H1 (cell line): ENCODE data around the gene FAM131C. TPM values are rescaled to one million over a fixed set of nuclear protein-coding genes. Genes with fewer than 3 reads are reported as not detected.
"Not testable (repeated sequence)": the region's sequence is repeated elsewhere in the genome, so short reads cannot be mapped to it uniquely, and the experiment has no call there.

Source experiments
- CTCF ChIA-PET: fragments of 300-600 bp; sonication (Branson Sonifier 250); formaldehyde crosslinking; loops from one replicate; lab custom pipeline; 2021; ENCODE audit not compliant: partially characterized antibody; lab: Charles Lee
- POLR2A ChIA-PET: fragments of 300-600 bp; sonication (Branson Sonifier 250); formaldehyde crosslinking; loops from one replicate; lab custom pipeline; 2021; ENCODE audit warnings: inconsistent platforms; ENCODE audit not compliant: partially characterized antibody; lab: Charles Lee
- DNase-seq, 2 experiments: peaks; one replicate each; pipeline versions ENCODE4 v3.0.0 to v3.0.0-alpha.2; 2010 to 2022; ENCODE audit warnings: low spot score in 2 of 2, low read depth in 1 of 2, mixed read lengths in 1 of 2
- FAIRE-seq: peaks from 2 replicates; lab custom pipeline; 2011; peaks lifted over from hg19 to GRCh38; lab: Jason Lieb, UNC
- H2AFZ ChIP-seq: 2 replicates; pipeline ENCODE4 v1.8.1; 2012; ENCODE audit warnings: low read length, inconsistent platforms
- H2AK5ac ChIP-seq: 2 replicates; pipeline ENCODE4 v1.6.1; 2013; ENCODE audit warnings: low read depth, low read length
- H2BK120ac ChIP-seq: replicated peaks from 2 replicates; pipeline ENCODE3; 2013; ENCODE audit warnings: low read depth, low read length, inconsistent platforms
- H2BK12ac ChIP-seq: 2 replicates; pipeline ENCODE4 v1.6.1; 2013; ENCODE audit warnings: low read depth, low read length
- H2BK15ac ChIP-seq: 2 replicates; pipeline ENCODE4 v1.6.1; 2013; ENCODE audit warnings: low read length
- H2BK20ac ChIP-seq: 2 replicates; pipeline ENCODE4 v1.6.1; 2013; ENCODE audit warnings: low read length
- H2BK5ac ChIP-seq: 2 replicates; pipeline ENCODE4 v1.6.1; 2013; ENCODE audit warnings: low read depth, low read length
- H3K14ac ChIP-seq: 2 replicates; pipeline ENCODE4 v1.6.1; 2013; ENCODE audit warnings: inconsistent platforms; ENCODE audit not compliant: insufficient read length
- H3K18ac ChIP-seq: 2 replicates; pipeline ENCODE4 v1.6.1; 2013; ENCODE audit warnings: low read length; ENCODE audit errors: extremely low read depth
- H3K23ac ChIP-seq: 2 replicates; pipeline ENCODE4 v1.6.1; 2013; ENCODE audit warnings: inconsistent platforms; ENCODE audit not compliant: insufficient read length
- H3K23me2 ChIP-seq: 2 replicates; pipeline ENCODE4 v1.6.1; 2013; ENCODE audit warnings: low read depth, low read length
- H3K27ac ChIP-seq: 2 replicates; pipeline ENCODE4 v1.6.1; 2011; ENCODE audit warnings: low read depth, low read length, inconsistent platforms
- H3K27me3 ChIP-seq, 4 experiments: replicated peaks in 1 of 4; 1 replicate in 1 of 4; 2 replicates in 3 of 4; pipeline versions ENCODE4 v1.6.1 to v1.8.1; 2011 to 2013; ENCODE audit warnings: low read length in 3 of 4, mild to moderate bottlenecking in 3 of 4, inconsistent platforms in 2 of 4, mixed read lengths in 2 of 4, moderate library complexity in 1 of 4; ENCODE audit not compliant: control insufficient read depth in 3 of 4, insufficient read depth in 3 of 4; ENCODE audit errors: extremely low read depth in 1 of 4
- H3K36me3 ChIP-seq, 4 experiments: 2 replicates each; pipeline versions ENCODE4 v1.6.1 to v1.8.1; 2011 to 2013; ENCODE audit warnings: mild to moderate bottlenecking in 4 of 4, low read length in 3 of 4, moderate library complexity in 2 of 4, control low read depth in 1 of 4, inconsistent platforms in 1 of 4; ENCODE audit not compliant: insufficient read depth in 4 of 4, control insufficient read depth in 2 of 4
- H3K4ac ChIP-seq: replicated peaks from 2 replicates; pipeline ENCODE3; 2013; ENCODE audit warnings: low read length, low read depth, mixed read lengths, inconsistent platforms; ENCODE audit not compliant: insufficient read length
- H3K4me1 ChIP-seq, 4 experiments: replicated peaks in 1 of 4; 1 replicate in 1 of 4; 2 replicates in 3 of 4; pipeline versions ENCODE4 v1.6.1 to v1.8.1; 2011 to 2013; ENCODE audit warnings: low read length in 3 of 4, inconsistent platforms in 2 of 4, mixed read lengths in 1 of 4; ENCODE audit not compliant: insufficient read depth in 4 of 4, control insufficient read depth in 3 of 4
- H3K4me2 ChIP-seq, 2 experiments: 2 replicates each; pipeline versions ENCODE4 v1.6.1 to v1.8.1; 2011 to 2013; ENCODE audit warnings: low read depth in 2 of 2, low read length in 2 of 2, control low read depth in 1 of 2, inconsistent platforms in 1 of 2, mild to moderate bottlenecking in 1 of 2; ENCODE audit not compliant: insufficient read depth in 1 of 2
- H3K4me3 ChIP-seq, 4 experiments: fragments of 200-600, 300-600 bp in 1 of 4; sonication (generic), shearing (Covaris generic), sonication (Bioruptor Twin) in 1 of 4; 2 replicates each; pipeline versions ENCODE4 v1.5.1 to v1.8.1; 2011 to 2016; ENCODE audit warnings: low read length in 4 of 4, low read depth in 3 of 4, control low read depth in 2 of 4, inconsistent platforms in 2 of 4, mild to moderate bottlenecking in 2 of 4, mixed read lengths in 1 of 4, moderate library complexity in 1 of 4; ENCODE audit not compliant: insufficient read depth in 2 of 4; ENCODE audit errors: extremely low read depth in 1 of 4
- H3K56ac ChIP-seq: replicated peaks from 2 replicates; pipeline ENCODE3; 2013; ENCODE audit warnings: low read depth, mild to moderate bottlenecking, mixed read lengths, low read length, inconsistent platforms; ENCODE audit not compliant: insufficient read length
- H3K79me1 ChIP-seq: 2 replicates; pipeline ENCODE4 v1.6.1; 2013; ENCODE audit warnings: low read depth, low read length, control low read depth
- H3K79me2 ChIP-seq, 2 experiments: 2 replicates each; pipeline versions ENCODE4 v1.6.1 to v1.8.1; 2012 to 2013; ENCODE audit warnings: low read length in 2 of 2, mild to moderate bottlenecking in 2 of 2, inconsistent platforms in 1 of 2; ENCODE audit not compliant: insufficient read depth in 2 of 2, control insufficient read depth in 1 of 2
- H3K9ac ChIP-seq, 4 experiments: replicated peaks in 1 of 4; 1 replicate in 1 of 4; 2 replicates in 3 of 4; pipeline versions ENCODE4 v1.6.1 to v1.8.1; 2011 to 2013; ENCODE audit warnings: low read depth in 3 of 4, low read length in 3 of 4, control low read depth in 2 of 4, mild to moderate bottlenecking in 2 of 4, moderate library complexity in 2 of 4, inconsistent platforms in 1 of 4; ENCODE audit errors: extremely low read depth in 1 of 4
- H3K9me3 ChIP-seq, 2 experiments: 2 replicates each; pipeline versions ENCODE4 v1.6.1 to v1.8.1; 2012 to 2013; ENCODE audit warnings: mild to moderate bottlenecking in 2 of 2, moderate library complexity in 2 of 2, control low read depth in 1 of 2, inconsistent platforms in 1 of 2, low read depth in 1 of 2, low read length in 1 of 2, mixed read lengths in 1 of 2; ENCODE audit not compliant: insufficient read depth in 2 of 2
- H4K20me1 ChIP-seq, 2 experiments: replicated peaks in 1 of 2; 2 replicates each; pipeline versions ENCODE3 to v1.8.1; 2011 to 2013; ENCODE audit warnings: inconsistent platforms in 2 of 2, low read length in 2 of 2, mild to moderate bottlenecking in 1 of 2; ENCODE audit not compliant: insufficient read depth in 2 of 2, control insufficient read depth in 1 of 2
- H4K5ac ChIP-seq: 2 replicates; pipeline ENCODE4 v1.6.1; 2013; ENCODE audit warnings: low read length, low read depth, mixed read lengths, inconsistent platforms; ENCODE audit not compliant: insufficient read length
- H4K8ac ChIP-seq: 2 replicates; pipeline ENCODE4 v1.8.0; 2013; ENCODE audit warnings: mild to moderate bottlenecking, moderate library complexity, low read length, inconsistent platforms; ENCODE audit not compliant: insufficient read depth; ENCODE audit errors: extremely low read depth
- H4K91ac ChIP-seq: replicated peaks from 2 replicates; pipeline ENCODE3; 2013; ENCODE audit warnings: low read length, mixed read lengths, inconsistent platforms; ENCODE audit not compliant: insufficient read length
- KDM1A ChIP-seq: fragments of 200-600, 300-600 bp; sonication (generic); IDR thresholded peaks from 2 replicates; pipeline ENCODE4 v1.7.1; 2016; ENCODE audit warnings: mild to moderate bottlenecking, low read length, borderline replicate concordance
- WGBS, 2 experiments: shearing (Covaris generic) in 1 of 2; methylation state at CpG; one replicate each; pipeline versions ENCODE4 v1.1.6 to v1.1.7; 2013 to 2015; ENCODE audit warnings: low lambda C conversion rate in 2 of 2, mixed read lengths in 2 of 2, inconsistent platforms in 1 of 2, low coverage in 1 of 2, missing lambda C conversion rate in 1 of 2; ENCODE audit not compliant: insufficient replicate concordance in 2 of 2, insufficient coverage in 1 of 2, insufficient read length in 1 of 2; ENCODE audit errors: extremely low coverage in 1 of 2, missing lambda C conversion rate in 1 of 2; 5-methylcytosine and 5-hydroxymethylcytosine counted together
- polyA plus RNA-seq, 7 experiments: library from polyadenylated mRNA; depleted of rRNA in 3 of 7; stranded (reverse) in 5 of 7; unstranded in 2 of 7; fragments of >200 nt in 5 of 7; fragments of 200-250 nt in 2 of 7; gene quantifications; 1 replicate in 5 of 7; 2 replicates in 1 of 7; 4 replicates in 1 of 7; pipeline versions ENCODE4 v1.2.1 to v1.2.3, GENCODE V29; 2011 to 2013; ENCODE audit warnings: missing spikeins in 2 of 7, mixed read lengths in 2 of 7
- total RNA-seq: library from RNA; stranded (reverse); fragmentation: NEBNext Ultra II Directional; extraction: Animal tissue kit (Norgen Biotek cat#: 25700); gene quantifications from 2 replicates; pipeline ENCODE4 v1.2.1, GENCODE V29; 2021

Gene FAM131C
- total and polyA plus RNA-seq, 2 of the 8 experiments (the other 6 are each of a cell fraction or from before 2014, with no cell fraction given), result 0.73 to 0.78 TPM

DNA sequence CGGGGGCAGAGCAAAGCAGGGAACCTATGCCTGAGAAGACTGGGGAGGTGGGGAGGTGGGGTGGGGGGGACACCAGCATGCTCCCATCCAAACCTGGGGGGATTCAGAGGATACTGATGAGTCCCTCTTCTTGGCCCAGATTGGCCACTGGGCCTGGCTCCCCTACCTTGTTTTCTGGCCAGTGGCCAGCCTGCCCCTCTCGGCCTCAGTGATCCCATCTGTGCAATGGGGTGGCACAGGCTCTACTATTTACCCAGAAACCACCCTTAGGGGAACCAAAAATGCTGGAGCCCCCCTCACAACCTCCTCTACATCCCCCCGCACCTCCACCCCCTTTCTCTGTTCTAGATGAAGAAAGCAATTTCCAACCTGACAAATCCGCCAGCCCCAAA, 16.9 kb downstream of the FAM131C start:
- not testable (repeated sequence) for H2AFZ ChIP-seq, H3K79me2 ChIP-seq, H4K91ac ChIP-seq, H2BK5ac ChIP-seq, H3K18ac ChIP-seq, H3K23me2 ChIP-seq, H2AK5ac ChIP-seq, H2BK12ac ChIP-seq, H3K4me1 ChIP-seq, DNase-seq, H3K27me3 ChIP-seq, H3K4me3 ChIP-seq, H2BK20ac ChIP-seq, H3K23ac ChIP-seq, H3K14ac ChIP-seq, H4K5ac ChIP-seq, H3K4ac ChIP-seq, H3K79me1 ChIP-seq, H2BK120ac ChIP-seq, H3K9me3 ChIP-seq, H3K56ac ChIP-seq, H3K9ac ChIP-seq, H2BK15ac ChIP-seq, H3K36me3 ChIP-seq, H4K20me1 ChIP-seq, H3K27ac ChIP-seq, FAIRE-seq, H4K8ac ChIP-seq, H3K4me2 ChIP-seq
- CTCF ChIA-PET, result interaction anchor here (0.6 to 5.5 kb wide), 21 partner anchors 8 to 268 kb away, joined by 3 to 34 read pairs (median 6); partner anchors contain the start of genes ARHGEF19, CLCNKB and SRARP
- POLR2A ChIA-PET, result interaction anchor here (0.6 to 1.4 kb wide), 3 partner anchors 11 to 61 kb away, joined by 3 to 4 read pairs (median 3); no protein-coding TSS in a partner anchor
- WGBS, 2 experiments, result 100% methylated on average over 2 of the region's 4 CpGs; no CpG with 5 or more reads in 1 of the 2 experiments
- peak; percentile 32; the same call in 1 of the 2 replicates for TF ChIP-seq KDM1A
